ENCODE results near the gene COL6A2.
"Not testable (repeated sequence)": the region's sequence is repeated elsewhere in the genome, so short reads cannot be mapped to it uniquely, and the experiment has no call there.

Gene COL6A2

GRCh38 chr21:46142582-46143473 is 44.9 kb downstream of the COL6A2 start:
- no peak for DNase-seq (ENCODE audit: low read depth)

- DNase-seq (ENCODE audit: low read depth), result no peak
Measured at GRCh38 chr21:46144464-46145070, 46.7 kb downstream of the COL6A2 start.

- no peak for DNase-seq (ENCODE audit: low read depth)
Measured at GRCh38 chr21:46145159-46145839, 47.4 kb downstream of the COL6A2 start.

DNA sequence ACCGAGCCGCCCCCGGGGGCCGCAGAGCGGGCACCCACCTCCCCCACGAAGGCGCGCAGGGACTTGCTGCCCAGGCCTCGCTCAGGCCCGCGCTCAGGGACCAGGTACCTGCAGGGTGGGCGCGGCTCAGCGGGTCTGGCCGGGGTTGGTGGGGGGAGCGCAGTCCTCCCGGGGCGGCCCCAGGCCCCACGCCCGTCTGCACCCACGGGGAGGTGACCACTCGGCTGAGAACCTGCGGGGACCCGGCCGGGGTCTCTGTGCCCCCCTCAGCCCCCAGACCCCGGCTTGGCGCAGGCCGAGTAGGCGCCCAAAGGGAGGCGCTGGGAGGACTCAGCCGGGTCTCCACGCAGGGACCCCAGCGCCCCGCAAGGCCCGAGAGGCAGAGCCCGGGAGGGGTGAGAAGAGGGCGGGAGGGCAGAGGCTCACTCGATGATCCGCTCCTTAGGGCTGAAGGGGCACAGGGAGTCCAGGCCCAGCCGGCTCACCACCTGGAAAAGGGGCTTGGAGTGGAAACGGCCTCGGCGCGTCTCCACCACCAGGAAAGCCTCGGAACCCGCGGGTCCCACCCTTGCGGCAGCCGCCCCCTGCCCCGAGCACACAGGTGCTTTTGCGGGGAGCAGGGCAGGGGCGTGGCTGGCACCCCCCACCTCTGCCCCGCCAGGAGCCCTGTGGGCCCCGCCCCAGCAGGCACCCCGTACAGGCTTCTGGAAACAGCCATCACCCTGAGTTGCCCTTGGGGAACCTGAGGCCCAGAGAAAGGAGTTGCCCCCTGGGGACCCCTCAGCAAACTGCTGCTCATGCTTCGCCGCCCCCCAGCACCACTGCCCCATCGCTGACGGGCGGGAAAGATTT is 48.2 kb downstream of the COL6A2 start:
- DNase-seq (ENCODE audit: low read depth), result no peak

GRCh38 chr21:46146856-46147255 is 48.9 kb downstream of the COL6A2 start:
- DNase-seq (ENCODE audit: low read depth), result no peak

DNA sequence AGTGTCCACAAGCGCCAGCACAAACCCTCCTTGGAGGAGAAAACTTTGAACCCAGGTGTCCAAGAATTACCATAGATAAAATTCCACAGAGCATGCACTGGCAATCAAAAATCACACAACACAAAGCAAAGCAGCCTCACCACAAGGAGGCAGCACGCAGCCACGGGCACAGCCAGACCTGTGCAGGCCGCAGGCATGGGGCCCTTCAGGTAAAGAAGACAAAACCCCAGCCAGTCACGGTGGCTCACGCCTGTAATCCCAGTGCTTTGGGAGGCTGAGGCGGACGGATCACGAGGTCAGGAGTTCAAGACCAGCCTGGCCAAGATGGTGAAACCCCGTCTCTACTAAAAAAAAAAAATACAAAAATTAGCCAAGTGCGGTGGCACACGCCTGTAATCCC is 49.5 kb downstream of the COL6A2 start:
- DNase-seq (ENCODE audit: low read depth), result not testable (repeated sequence)

- no peak for DNase-seq (ENCODE audit: low read depth)
Measured at GRCh38 chr21:46148106-46148505, 50.2 kb downstream of the COL6A2 start.

- DNase-seq (ENCODE audit: low read depth), result no peak
Measured at GRCh38 chr21:46149205-46149901, 51.4 kb downstream of the COL6A2 start.

DNA sequence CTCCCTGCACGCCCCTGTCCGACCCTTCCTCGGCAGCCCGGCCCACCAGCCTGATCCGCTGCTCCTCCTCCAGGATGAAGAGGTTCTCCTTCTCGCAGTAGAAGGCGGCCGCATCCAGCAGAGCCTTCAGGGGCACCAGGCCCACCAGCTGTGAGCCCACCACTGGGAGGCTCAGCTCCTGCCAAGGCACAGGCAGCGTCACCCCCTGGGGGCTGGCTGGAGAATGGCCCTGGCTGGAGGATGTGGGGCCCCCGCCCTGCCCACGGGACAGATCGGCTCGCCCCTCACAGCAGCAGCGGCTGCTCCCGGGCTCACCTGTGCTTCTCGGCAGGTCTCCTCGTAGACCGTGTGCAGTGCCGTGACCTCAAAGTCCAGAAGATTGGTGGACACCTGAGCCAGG is 52.2 kb downstream of the COL6A2 start:
- no peak for DNase-seq (ENCODE audit: low read depth)

DNA sequence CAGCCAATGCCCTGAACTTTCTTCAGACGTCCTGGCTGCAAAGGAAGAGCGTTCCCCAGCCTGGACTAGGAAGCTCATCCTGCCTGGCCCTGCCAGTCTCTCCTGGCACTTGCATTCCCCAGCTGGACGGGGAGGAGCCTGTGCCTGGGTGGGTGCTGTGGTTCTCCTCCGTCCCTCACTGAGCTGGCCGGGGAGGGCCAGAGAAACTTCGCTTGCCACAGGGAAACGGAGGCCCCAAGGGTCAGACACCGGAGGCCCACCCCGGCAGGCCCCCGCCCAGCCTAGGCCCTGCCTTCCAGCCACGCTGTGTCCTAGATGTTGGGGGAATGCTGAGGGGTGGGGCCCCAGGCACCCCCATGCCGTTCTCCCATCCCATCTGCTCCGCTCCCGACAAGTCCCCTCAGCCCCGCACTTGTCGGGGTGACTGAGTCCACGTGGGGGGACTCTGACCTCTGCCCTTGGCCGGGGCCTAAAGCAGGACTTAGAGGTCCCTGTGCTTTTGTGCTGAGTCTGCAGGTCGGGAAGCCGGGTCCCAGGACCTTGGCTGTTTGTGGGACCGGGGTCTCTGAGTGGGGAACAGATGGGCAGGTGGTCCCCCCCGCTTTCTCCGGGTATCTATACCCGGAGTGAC is 52.7 kb downstream of the COL6A2 start:
- no peak for DNase-seq (ENCODE audit: low read depth)

- no peak for DNase-seq (ENCODE audit: low read depth)
Measured at GRCh38 chr21:46151261-46151988, 53.5 kb downstream of the COL6A2 start.

GRCh38 chr21:46151989-46152926 is 54.3 kb downstream of the COL6A2 start:
- no peak for DNase-seq (ENCODE audit: low read depth)

DNA sequence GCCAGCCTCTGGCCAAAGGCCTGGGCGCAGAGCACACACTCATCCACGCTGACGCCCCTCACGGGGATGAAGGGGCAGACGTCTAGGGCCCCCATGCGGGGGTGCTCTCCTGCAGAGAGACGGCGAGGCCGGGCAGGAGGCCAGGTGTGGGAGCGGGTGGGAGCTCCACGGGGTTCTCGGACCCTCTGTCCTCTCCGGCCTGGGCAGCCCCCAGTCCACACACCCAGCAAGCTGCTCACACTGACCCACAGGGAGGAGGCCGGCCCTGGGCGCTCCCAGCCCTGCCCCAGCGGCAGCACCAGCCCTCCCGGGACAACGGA is 55.0 kb downstream of the COL6A2 start:
- no peak for DNase-seq (ENCODE audit: low read depth)

DNA sequence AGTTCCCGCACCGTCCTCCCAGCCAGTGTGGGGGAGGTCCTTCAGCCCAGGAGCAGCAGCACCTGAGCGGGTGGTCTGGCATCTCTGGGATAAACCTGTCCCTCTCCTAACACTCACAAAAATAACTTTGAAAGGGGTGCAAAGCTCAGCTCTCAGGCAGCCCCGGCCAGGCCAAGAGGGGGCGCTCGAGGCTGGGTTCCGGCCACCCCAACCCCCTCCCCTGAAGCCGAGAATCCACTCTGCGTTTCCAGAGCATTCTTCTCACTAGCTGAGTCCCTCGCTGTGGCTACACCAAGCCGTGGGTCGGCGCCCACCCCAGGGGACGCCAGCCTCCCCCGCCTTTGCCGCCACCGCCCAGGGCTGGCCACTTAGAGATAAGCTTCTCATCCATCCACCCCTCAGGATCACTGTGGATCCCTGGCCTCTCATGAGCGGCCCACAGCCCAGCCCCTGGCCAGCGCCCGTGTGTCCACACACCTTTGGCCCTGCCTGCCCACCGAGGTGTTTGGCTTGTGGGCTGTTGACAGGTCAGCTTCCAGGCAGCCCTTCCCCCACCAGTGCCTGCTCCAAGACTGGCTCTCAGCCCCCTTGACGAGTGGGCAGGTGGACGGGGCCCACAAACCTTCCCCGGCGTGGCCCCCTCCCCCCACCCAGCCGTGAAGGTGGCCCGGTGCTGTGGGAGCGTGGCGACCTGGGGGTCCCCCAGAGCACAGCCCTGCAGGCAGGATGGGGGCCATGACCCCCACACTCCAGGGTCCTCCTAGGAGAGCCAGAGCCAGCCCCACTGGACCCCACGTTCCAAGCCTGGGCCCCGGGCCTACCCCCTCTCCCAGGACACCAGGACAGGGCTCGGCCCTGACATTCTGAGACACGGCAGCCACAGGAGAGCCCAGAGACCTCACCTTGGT is 55.6 kb downstream of the COL6A2 start:
- DNase-seq (ENCODE audit: low read depth), result peak; percentile 20

DNA sequence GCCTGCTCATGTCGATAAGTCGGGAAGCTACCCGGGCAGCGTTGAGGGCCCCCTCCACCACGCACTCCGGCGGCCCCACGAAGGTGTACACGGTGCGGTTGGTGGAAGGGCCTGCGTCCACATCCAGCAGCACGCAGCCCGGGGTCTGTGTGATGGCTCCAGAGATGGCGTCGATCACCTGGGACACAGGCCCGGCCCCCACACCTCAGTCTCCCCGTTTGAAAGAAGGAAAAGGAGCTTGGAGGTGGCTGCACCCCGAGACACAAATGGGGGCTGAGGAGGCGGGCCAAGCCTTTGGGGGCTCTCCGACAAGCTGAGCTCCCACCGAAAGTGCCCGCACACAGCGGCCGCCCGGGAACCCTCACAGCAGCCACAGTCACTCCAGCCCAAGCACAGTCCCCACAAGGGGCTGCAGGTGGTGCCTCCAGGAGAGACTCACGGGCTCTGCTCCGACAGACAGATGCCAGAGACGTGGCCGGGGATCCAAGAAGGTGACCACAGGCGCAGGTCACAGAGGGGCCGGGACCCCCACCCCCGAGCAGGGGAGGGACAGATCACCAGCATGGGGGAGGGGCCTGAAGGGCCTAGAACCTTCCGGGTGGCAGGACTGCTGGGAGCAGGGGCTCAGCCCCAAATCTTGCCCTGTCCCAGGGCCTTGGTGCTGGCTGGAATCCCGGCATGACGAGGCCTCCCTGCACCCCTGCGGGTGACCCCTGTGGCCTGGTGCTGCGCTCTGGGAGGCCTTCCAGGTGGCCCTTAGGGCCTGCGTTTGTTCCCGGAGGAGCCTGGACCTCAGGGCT is 56.4 kb downstream of the COL6A2 start:
- no peak for DNase-seq (ENCODE audit: low read depth)

- no peak for DNase-seq (ENCODE audit: low read depth)
Measured at GRCh38 chr21:46154955-46155513, 57.1 kb downstream of the COL6A2 start.

Data from stimulated activated CD8-positive, alpha-beta memory T cell treated with anti-CD3 and anti-CD28 coated beads, Interleukin-15, amount 100 ng/mL, for 24 hours (primary cell).